SK-N-SH treated with all-trans-retinoic acid at 6 μM for 48 hours (cell line): ENCODE measurements around the gene TTLL6.

Source experiments
- ATAC-seq: fragments of 200-7000 bp; cut with Tn5 transposase; 3 replicates; pipeline ENCODE4 v1.9.1; 2020; ENCODE audit warnings: mild to moderate bottlenecking, moderate library complexity
- ARNTL ChIP-seq: fragments of 450-650 bp; formaldehyde crosslinking; IDR thresholded peaks from 2 replicates; pipeline ENCODE4 v1.5.0; 2020; ENCODE audit warnings: low read depth, mild to moderate bottlenecking, moderate library complexity, borderline replicate concordance
- BACH2 ChIP-seq: fragments of 250-450 bp; sonication (Bioruptor Pico); IDR thresholded peaks from 2 replicates; pipeline ENCODE4 v1.9.0; 2021; ENCODE audit warnings: mild to moderate bottlenecking, borderline replicate concordance
- CREB5 ChIP-seq: fragments of 250-450 bp; sonication (Bioruptor Pico); IDR thresholded peaks from 2 replicates; pipeline ENCODE4 v1.5.1; 2020; ENCODE audit warnings: low read depth, mild to moderate bottlenecking, moderate library complexity
- CSDC2 ChIP-seq: fragments of 250-450 bp; sonication (Bioruptor Pico); IDR thresholded peaks from 2 replicates; pipeline ENCODE4 v1.5.0; 2020; ENCODE audit warnings: mild to moderate bottlenecking, moderate library complexity
- CSRNP3 ChIP-seq: fragments of 250-450 bp; sonication (Bioruptor Pico); IDR thresholded peaks from 2 replicates; pipeline ENCODE4 v1.5.1; 2021; ENCODE audit warnings: mild to moderate bottlenecking, moderate library complexity
- ESRRG ChIP-seq: fragments of 250-450 bp; sonication (Bioruptor Pico); IDR thresholded peaks from 2 replicates; pipeline ENCODE4 v1.6.1; 2021; ENCODE audit warnings: mild to moderate bottlenecking
- GLIS3 ChIP-seq: fragments of 250-450 bp; sonication (Bioruptor Pico); IDR thresholded peaks from 2 replicates; pipeline ENCODE4 v1.5.0; 2020; ENCODE audit warnings: mild to moderate bottlenecking, moderate library complexity
- ISL1 ChIP-seq: fragments of 250-450 bp; sonication (Bioruptor Pico); IDR thresholded peaks from 2 replicates; pipeline ENCODE4 v2.1.2; 2022; ENCODE audit warnings: mild to moderate bottlenecking, moderate library complexity
- OSR1 ChIP-seq: fragments of 250-450 bp; sonication (Bioruptor Pico); IDR thresholded peaks from 2 replicates; pipeline ENCODE4 v1.8.0; 2022; ENCODE audit warnings: moderate library complexity, mild to moderate bottlenecking, inconsistent platforms
- PPARA ChIP-seq: fragments of 250-450 bp; sonication (Bioruptor Pico); IDR thresholded peaks from 2 replicates; pipeline ENCODE4 v1.5.0; 2020; ENCODE audit warnings: mild to moderate bottlenecking, borderline replicate concordance
- RARB ChIP-seq: fragments of 250-450 bp; sonication (Bioruptor Pico); IDR thresholded peaks from 2 replicates; pipeline ENCODE4 v1.8.0; 2021; ENCODE audit warnings: mild to moderate bottlenecking, moderate library complexity
- SNAI2 ChIP-seq: fragments of 250-450 bp; sonication (Bioruptor Pico); IDR thresholded peaks from 2 replicates; pipeline ENCODE4 v1.5.0; 2020; ENCODE audit warnings: mild to moderate bottlenecking, moderate library complexity
- TCF4 ChIP-seq: fragments of 250-450 bp; sonication (Bioruptor Pico); IDR thresholded peaks from 2 replicates; pipeline ENCODE4 v1.8.0; 2021; ENCODE audit warnings: mild to moderate bottlenecking, moderate library complexity, borderline replicate concordance
- ZC3H10 ChIP-seq: fragments of 250-450 bp; sonication (Bioruptor Pico); IDR thresholded peaks from 2 replicates; pipeline ENCODE4 v1.5.1; 2021; ENCODE audit warnings: mild to moderate bottlenecking, moderate library complexity
- ZFP3 ChIP-seq: fragments of 250-450 bp; sonication (Bioruptor Pico); IDR thresholded peaks from 2 replicates; pipeline ENCODE4 v1.5.0; 2020; ENCODE audit warnings: mild to moderate bottlenecking, moderate library complexity
- ZFP30 ChIP-seq: fragments of 450-650 bp; formaldehyde crosslinking; IDR thresholded peaks from 2 replicates; pipeline ENCODE4 v1.5.0; 2022; ENCODE audit warnings: mild to moderate bottlenecking, moderate library complexity
- ZNF70 ChIP-seq: fragments of 450-650 bp; formaldehyde crosslinking; IDR thresholded peaks from 2 replicates; pipeline ENCODE4 v1.5.0; 2020; ENCODE audit warnings: mild to moderate bottlenecking, moderate library complexity
- ZNF8 ChIP-seq: fragments of 450-650 bp; formaldehyde crosslinking; IDR thresholded peaks from 2 replicates; pipeline ENCODE4 v1.5.0; 2020; ENCODE audit warnings: mild to moderate bottlenecking, moderate library complexity
- TF ChIP-seq, protein P1 (sequence below): fragments of 250-450 bp; sonication (Bioruptor Pico); IDR thresholded peaks from 2 replicates; pipeline ENCODE4 v1.8.0; 2021; ENCODE audit warnings: low read depth, mild to moderate bottlenecking, moderate library complexity, borderline replicate concordance
- TF ChIP-seq, protein P2 (sequence below): fragments of 250-450 bp; sonication (Bioruptor Pico); IDR thresholded peaks from 2 replicates; pipeline ENCODE4 v1.5.0; 2020; ENCODE audit warnings: mild to moderate bottlenecking, moderate library complexity
- TF ChIP-seq, protein P3 (sequence below): fragments of 250-450 bp; sonication (Bioruptor Pico); IDR thresholded peaks from 2 replicates; pipeline ENCODE4 v1.8.0; 2020; ENCODE audit warnings: mild to moderate bottlenecking, moderate library complexity, borderline replicate concordance

Gene TTLL6

GRCh38 chr17:48760411-48760810, 56.6 kb downstream of the TTLL6 start:
- ATAC-seq = peak; percentile 22; the same call in 1 of the 3 replicates

GRCh38 chr17:48759288-48759687, 57.7 kb downstream of the TTLL6 start:
- ATAC-seq = no peak
- TF ChIP-seq CSDC2 (CRISPR knock-in tag) = no peak
- TF ChIP-seq GLIS3 (CRISPR knock-in tag) = no peak
- TF ChIP-seq ESRRG (CRISPR knock-in tag) = no peak
- TF ChIP-seq, protein P1, sequence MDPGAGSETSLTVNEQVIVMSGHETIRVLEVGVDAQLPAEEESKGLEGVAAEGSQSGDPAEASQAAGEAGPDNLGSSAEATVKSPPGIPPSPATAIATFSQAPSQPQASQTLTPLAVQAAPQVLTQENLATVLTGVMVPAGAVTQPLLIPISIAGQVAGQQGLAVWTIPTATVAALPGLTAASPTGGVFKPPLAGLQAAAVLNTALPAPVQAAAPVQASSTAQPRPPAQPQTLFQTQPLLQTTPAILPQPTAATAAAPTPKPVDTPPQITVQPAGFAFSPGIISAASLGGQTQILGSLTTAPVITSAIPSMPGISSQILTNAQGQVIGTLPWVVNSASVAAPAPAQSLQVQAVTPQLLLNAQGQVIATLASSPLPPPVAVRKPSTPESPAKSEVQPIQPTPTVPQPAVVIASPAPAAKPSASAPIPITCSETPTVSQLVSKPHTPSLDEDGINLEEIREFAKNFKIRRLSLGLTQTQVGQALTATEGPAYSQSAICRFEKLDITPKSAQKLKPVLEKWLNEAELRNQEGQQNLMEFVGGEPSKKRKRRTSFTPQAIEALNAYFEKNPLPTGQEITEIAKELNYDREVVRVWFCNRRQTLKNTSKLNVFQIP (CRISPR knock-in tag) = no peak

More at GRCh38 chr17:48760411-48760810, 56.6 kb downstream of the TTLL6 start:
- TF ChIP-seq, protein P1 (CRISPR knock-in tag) = no peak
- TF ChIP-seq RARB (CRISPR knock-in tag) (no peak), ZFP30 (no peak), OSR1 (CRISPR knock-in tag) (no peak), ZNF8 (no peak), ESRRG (CRISPR knock-in tag) (no peak), ZC3H10 (no peak), TCF4 (CRISPR knock-in tag) (no peak), CSRNP3 (CRISPR knock-in tag) (no peak), GLIS3 (CRISPR knock-in tag) (no peak), SNAI2 (CRISPR knock-in tag) (no peak), ZNF70 (no peak), ISL1 (CRISPR knock-in tag) (no peak), CSDC2 (CRISPR knock-in tag) (no peak), CREB5 (CRISPR knock-in tag) (no peak), ZFP3 (CRISPR knock-in tag) (no peak)
- TF ChIP-seq, protein P2, sequence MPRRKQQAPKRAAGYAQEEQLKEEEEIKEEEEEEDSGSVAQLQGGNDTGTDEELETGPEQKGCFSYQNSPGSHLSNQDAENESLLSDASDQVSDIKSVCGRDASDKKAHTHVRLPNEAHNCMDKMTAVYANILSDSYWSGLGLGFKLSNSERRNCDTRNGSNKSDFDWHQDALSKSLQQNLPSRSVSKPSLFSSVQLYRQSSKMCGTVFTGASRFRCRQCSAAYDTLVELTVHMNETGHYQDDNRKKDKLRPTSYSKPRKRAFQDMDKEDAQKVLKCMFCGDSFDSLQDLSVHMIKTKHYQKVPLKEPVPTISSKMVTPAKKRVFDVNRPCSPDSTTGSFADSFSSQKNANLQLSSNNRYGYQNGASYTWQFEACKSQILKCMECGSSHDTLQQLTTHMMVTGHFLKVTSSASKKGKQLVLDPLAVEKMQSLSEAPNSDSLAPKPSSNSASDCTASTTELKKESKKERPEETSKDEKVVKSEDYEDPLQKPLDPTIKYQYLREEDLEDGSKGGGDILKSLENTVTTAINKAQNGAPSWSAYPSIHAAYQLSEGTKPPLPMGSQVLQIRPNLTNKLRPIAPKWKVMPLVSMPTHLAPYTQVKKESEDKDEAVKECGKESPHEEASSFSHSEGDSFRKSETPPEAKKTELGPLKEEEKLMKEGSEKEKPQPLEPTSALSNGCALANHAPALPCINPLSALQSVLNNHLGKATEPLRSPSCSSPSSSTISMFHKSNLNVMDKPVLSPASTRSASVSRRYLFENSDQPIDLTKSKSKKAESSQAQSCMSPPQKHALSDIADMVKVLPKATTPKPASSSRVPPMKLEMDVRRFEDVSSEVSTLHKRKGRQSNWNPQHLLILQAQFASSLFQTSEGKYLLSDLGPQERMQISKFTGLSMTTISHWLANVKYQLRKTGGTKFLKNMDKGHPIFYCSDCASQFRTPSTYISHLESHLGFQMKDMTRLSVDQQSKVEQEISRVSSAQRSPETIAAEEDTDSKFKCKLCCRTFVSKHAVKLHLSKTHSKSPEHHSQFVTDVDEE (CRISPR knock-in tag) = no peak

GRCh38 chr17:48757524-48757961, 59.5 kb downstream of the TTLL6 start:
- ATAC-seq = no peak
- TF ChIP-seq, protein P3, sequence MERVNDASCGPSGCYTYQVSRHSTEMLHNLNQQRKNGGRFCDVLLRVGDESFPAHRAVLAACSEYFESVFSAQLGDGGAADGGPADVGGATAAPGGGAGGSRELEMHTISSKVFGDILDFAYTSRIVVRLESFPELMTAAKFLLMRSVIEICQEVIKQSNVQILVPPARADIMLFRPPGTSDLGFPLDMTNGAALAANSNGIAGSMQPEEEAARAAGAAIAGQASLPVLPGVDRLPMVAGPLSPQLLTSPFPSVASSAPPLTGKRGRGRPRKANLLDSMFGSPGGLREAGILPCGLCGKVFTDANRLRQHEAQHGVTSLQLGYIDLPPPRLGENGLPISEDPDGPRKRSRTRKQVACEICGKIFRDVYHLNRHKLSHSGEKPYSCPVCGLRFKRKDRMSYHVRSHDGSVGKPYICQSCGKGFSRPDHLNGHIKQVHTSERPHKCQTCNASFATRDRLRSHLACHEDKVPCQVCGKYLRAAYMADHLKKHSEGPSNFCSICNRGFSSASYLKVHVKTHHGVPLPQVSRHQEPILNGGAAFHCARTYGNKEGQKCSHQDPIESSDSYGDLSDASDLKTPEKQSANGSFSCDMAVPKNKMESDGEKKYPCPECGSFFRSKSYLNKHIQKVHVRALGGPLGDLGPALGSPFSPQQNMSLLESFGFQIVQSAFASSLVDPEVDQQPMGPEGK (CRISPR knock-in tag) = no peak
- no peak for TF ChIP-seq ZC3H10
- TF ChIP-seq ISL1 (CRISPR knock-in tag) = no peak
- no peak for TF ChIP-seq ZNF8
- TF ChIP-seq CREB5 (CRISPR knock-in tag) = no peak
- TF ChIP-seq BACH2 (CRISPR knock-in tag) = no peak
- TF ChIP-seq, protein P1 (CRISPR knock-in tag) = no peak
- no peak for TF ChIP-seq ZNF70
- no peak for TF ChIP-seq ARNTL (CRISPR knock-in tag)
- TF ChIP-seq CSRNP3 (CRISPR knock-in tag) = no peak
- TF ChIP-seq ZFP3 (CRISPR knock-in tag) = no peak
- no peak for TF ChIP-seq SNAI2 (CRISPR knock-in tag)
- TF ChIP-seq TCF4 (CRISPR knock-in tag) = no peak
- TF ChIP-seq RARB (CRISPR knock-in tag) = no peak
- no peak for TF ChIP-seq PPARA
